H7 (cell line): ENCODE results near the gene AUNIP. TPM values are rescaled to one million over a fixed set of nuclear protein-coding genes. Genes with fewer than 3 reads are reported as not detected.

Experiments
- DNase-seq: peaks from one replicate; pipeline ENCODE4 v3.0.0; 2012
- H3K27me3 ChIP-seq: 2 replicates; pipeline ENCODE4 v1.6.0; 2011; ENCODE audit warnings: mild to moderate bottlenecking, low read length; ENCODE audit not compliant: control insufficient read depth, insufficient read depth
- H3K36me3 ChIP-seq: replicated peaks from 2 replicates; pipeline ENCODE4 v1.5.1; 2011; ENCODE audit warnings: low read length; ENCODE audit not compliant: control insufficient read depth, insufficient read depth
- H3K4me3 ChIP-seq: 2 replicates; pipeline ENCODE4 v1.5.1; 2011; ENCODE audit warnings: low read depth, mild to moderate bottlenecking, control low read depth, low read length, moderate library complexity; ENCODE audit not compliant: insufficient read depth
- total RNA-seq: library from RNA; depleted of rRNA; stranded (reverse); fragments of >200 nt; shearing (Covaris generic); gene quantifications from 2 replicates; pipeline ENCODE4 v1.2.3, GENCODE V29; 2014

AUNIP gene
- total RNA-seq, 1 experiment from 2014 or later, result 38.9 TPM

DNA sequence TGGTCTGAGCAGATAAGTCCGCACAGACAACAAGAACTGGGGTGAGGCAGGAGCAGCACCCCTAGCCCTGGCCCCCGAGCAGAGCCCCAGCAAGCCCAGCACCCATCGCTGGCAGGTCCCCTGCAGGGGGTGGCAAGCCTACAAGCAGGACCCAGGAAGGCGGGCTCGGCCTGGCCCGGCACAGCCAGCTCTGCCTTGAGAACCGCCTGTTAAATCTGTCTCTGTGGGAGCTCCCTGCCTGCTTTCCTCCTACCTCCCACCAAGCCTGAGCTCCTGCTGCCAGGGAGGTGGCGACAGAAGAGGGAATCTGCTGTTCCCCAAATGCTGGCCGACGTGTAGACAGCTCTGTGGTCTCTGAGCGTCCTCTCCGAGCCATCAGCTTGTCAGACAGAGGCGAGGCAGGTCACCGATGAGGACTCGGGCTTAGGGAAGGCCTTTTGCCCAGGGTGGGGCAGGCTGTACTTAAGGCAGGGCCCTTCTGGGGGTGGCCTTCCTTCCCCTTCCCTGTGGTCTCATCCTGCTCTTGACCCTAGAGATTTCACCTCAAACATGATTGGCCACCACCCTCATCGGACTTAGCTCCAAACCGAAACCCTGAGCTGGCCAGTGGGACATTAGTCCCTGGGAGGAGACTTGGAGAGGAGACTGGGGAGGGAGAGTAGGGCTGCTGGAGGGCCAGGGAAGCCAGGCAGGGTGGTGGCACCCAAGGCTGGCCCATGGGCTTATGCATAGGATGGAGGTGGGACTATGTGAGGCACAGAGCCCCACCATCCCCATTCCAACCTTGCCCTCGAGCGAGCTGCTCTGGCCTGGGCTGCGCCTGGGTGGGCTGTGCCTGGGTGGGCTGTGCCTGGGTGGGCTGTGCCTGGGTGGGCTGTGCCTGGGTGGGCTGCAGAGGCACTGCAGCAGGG is 51.5 kb downstream of the AUNIP start:
- peaks cover 16% of the 10 kb centered on the region for H3K36me3 ChIP-seq
- peak; percentile 49 for DNase-seq
- no peak overlapping the region for H3K4me3 ChIP-seq
- H3K27me3 ChIP-seq, result no peaks in the 10 kb centered on the region

GRCh38 chr1:25806418-25806817 is 52.8 kb downstream of the AUNIP start:
- Histone ChIP-seq H3K36me3 (peaks cover 16% of the 10 kb centered on the region), H3K4me3 (no peak overlapping the region), H3K27me3 (no peaks in the 10 kb centered on the region)
- no peak for DNase-seq

DNA sequence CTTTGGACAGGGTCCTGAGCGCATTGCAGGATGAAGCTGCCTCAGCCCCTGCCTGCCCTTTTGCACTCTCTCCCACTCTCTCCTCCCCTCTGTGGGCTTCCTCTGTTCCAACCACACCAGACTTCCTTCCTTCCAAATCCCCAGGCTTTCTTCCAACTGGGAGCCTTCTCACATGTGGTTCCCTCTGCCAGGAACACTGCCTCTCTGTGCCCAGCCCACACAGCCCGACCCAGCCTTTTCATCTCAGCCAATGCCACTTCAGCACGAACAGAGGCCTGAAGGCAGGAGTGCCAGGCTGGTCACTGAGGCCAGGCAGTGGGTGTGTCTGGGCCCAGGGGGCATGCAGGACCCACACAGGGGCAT is 53.4 kb downstream of the AUNIP start:
- H3K4me3 ChIP-seq, result no peak overlapping the region
- H3K27me3 ChIP-seq, result no peaks in the 10 kb centered on the region
- no peak for DNase-seq
- H3K36me3 ChIP-seq, result peaks cover 13% of the 10 kb centered on the region

DNA sequence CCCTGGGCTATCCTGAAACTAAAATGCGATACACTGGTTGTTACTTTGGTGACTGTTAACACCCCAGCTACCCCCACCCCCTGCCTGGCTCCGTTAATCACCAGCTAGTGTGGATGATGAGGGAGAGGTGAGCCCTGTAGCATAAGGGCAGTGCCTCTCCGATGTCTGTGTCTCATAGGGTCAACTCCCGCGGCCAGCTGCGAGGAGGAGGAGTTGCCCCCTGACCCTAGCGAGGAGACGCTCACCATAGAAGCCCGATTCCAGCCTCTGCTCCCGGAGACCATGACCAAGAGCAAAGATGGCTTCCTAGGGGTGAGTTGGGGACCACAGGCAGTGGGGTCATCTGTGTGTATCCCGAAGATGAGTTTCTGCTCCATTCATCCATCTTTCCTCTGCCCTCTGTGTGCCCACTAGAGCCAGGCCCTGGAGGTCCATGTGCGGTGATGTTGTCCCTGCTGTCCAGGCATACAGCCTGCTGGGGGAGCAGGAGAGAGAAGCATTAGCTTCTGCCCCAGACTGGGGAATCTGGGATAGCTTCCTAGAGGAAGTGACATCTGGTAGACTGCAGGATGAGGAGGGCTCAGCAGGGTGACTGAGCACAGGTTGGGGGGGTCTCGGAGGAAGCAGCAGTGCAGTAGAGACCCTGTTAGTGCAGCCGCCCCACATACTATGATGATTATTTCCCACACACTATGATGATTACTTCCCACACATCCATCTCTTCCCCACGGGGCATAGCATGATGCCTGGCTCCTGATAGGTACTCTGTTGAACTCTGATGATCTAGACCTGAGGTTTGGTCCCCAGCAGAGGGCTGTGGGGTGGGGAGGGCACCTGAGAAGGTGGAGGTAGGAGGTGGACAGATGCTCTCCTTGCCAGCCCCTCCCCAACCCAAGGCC is 54.0 kb downstream of the AUNIP start:
- no peaks in the 10 kb centered on the region for H3K27me3 ChIP-seq
- peak; percentile 41 for DNase-seq
- H3K36me3 ChIP-seq, result peaks cover 12% of the 10 kb centered on the region
- no peak overlapping the region for H3K4me3 ChIP-seq

DNA sequence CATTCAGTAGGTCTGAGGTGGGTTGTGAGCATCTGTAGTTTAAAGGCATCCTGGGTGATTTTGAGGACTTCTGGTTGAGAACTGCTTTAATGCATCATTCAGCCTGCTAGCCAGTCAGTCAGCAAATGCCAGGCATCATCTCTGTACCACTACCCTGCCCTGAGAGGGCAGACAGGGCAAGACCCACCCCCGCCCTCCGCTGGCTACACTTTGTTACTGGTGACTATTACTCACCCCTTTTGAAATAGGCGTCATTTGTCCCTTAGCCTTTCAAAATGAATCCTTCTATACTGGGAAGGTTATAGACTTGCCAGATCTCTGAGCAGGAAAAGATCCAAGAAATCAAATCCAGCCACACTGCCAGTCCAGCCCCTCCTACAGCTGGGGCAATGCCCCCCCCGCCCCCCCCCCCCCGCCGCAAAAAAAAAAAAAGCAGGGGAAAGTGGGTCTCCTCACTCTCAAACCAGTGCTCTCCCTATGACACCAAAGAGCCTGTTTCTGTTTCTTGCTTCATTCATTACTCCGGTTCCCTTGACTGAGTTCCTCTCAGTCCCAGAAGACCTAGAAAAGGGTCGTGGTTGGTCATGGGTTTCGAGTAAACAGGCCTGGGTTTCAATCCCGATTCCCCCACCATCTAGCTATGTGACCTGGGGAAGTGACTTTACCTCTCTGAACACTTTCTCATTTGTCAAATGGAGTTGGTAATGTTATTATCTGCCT is 54.9 kb downstream of the AUNIP start:
- Histone ChIP-seq H3K4me3 (no peak overlapping the region), H3K27me3 (peaks cover under 1% of the 10 kb centered on the region; the same call in 1 of the 2 replicates), H3K36me3 (peaks cover 10% of the 10 kb centered on the region)
- DNase-seq, result peak; percentile 74

- peaks cover 6% of the 10 kb centered on the region for H3K36me3 ChIP-seq
- peaks cover 1% of the 10 kb centered on the region; the same call in 1 of the 2 replicates for H3K27me3 ChIP-seq
- no peak for DNase-seq
These were observed 55.9 kb downstream of the AUNIP start for GRCh38 chr1:25803368-25803767.

DNA sequence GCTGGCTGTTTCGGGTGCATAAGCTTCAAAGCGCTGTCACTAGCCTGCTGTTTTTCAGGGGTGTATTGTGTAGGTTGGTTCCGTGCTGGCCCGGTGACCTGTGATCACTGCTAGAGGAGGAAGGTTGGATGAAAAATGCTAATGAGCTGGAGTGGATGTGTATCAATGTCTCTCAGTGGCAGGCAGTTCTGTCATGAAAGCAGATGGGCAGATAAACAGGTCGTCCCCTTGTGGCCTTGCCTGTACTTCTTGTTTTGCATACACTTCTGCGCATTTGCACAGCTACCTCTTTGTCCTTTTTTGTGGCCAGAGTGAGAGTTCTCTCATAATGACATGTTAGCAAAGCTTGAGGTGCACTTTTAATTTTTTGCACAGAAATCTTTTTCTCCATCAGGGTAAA is 56.3 kb downstream of the AUNIP start:
- DNase-seq, result no peak
- Histone ChIP-seq H3K27me3 (peaks cover 1% of the 10 kb centered on the region; the same call in 1 of the 2 replicates), H3K36me3 (peaks cover 6% of the 10 kb centered on the region), H3K4me3 (no peak overlapping the region)

More at GRCh38 chr1:25803368-25803767, 55.9 kb downstream of the AUNIP start:
- no peak overlapping the region for H3K4me3 ChIP-seq

- Histone ChIP-seq H3K4me3 (peak overlapping the region; percentile 57), H3K27me3 (peaks cover 1% of the 10 kb centered on the region), H3K36me3 (peaks cover 4% of the 10 kb centered on the region)
- peak; percentile 54 for DNase-seq
These were observed 58.4 kb downstream of the AUNIP start for GRCh38 chr1:25800703-25801377.

DNA sequence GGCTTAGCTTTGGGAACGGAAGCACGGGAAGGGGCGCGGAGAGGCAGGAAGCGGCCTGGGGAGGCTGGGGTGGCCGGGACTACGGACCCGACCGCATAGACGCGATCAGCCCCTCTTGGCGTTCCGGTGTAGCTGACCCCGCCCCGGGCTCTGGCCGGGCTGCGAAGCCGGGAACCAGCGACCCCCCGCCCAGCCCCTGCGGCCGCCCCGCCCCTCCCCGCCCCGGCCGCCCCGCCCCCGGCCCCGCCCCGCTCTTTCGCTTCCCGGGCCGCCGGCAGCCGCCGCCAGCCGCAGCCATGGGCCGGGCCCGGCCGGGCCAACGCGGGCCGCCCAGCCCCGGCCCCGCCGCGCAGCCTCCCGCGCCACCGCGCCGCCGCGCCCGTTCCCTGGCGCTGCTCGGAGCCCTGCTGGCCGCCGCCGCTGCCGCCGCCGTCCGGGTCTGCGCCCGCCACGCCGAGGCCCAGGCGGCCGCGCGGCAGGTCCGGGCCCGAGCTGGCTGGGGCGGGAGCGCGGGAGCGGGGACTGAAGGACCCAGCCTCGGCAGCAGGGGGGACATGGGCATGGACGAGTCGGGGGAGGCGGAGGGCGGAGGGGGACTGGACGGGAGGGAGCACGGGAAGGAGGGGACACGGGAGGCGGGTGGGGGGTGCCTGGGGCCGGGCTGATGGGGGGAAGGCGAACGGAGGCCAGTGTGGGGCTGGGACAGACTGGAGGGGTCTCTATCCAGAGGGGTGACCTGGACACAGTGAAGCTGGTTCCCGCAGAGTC is 59.1 kb downstream of the AUNIP start, which contains the start of gene SELENON:
Gene SELENON, plus strand, starts transcription at position 259 of the 768 bp plus-strand sequence. Its CDS starts 38 bp downstream, at position 297.
- H3K4me3 ChIP-seq, result peak within 1 kb of the TSS; percentile 57

DNA sequence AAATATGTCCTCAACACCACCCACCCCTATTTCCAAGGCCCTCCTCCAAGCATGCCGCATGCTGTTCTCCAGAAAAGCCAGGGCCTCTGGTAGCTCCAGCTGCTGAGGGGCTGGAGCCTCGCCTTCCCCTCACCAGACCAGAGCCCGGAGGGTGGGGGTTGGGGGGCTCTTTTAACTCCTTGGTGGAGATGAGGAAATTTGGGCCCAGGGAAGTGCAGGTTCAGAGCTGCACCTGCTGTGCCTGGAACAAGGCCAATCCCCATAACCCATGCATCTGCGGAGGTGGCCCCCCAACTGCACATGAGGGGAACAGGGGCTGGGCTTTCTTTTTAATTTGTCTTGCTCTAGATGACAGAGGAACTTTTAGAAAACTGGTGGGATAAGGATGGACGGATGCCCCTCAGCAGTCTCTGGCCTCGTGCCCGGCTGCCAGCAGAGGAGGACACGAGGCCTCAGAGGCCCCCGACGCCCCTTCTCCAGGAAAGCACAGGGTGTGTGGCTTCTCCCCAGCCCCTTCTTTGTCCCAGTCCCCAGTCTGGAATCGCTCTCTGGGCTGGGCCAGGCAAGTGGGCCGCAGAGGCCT is 59.8 kb downstream of the AUNIP start:
- no peaks in the 10 kb centered on the region for H3K36me3 ChIP-seq
- DNase-seq, result peak; percentile 63
- H3K4me3 ChIP-seq, result peak overlapping the region; percentile 32
- H3K27me3 ChIP-seq, result peaks cover 1% of the 10 kb centered on the region

More for the DNA sequence above, 59.1 kb downstream of the AUNIP start, which contains the start of gene SELENON:
- peak; percentile 99 for DNase-seq
- H3K36me3 ChIP-seq, result no peaks in the 10 kb centered on the region; the same call in 1 of the 2 replicates
- peaks cover 1% of the 10 kb centered on the region for H3K27me3 ChIP-seq

DNA sequence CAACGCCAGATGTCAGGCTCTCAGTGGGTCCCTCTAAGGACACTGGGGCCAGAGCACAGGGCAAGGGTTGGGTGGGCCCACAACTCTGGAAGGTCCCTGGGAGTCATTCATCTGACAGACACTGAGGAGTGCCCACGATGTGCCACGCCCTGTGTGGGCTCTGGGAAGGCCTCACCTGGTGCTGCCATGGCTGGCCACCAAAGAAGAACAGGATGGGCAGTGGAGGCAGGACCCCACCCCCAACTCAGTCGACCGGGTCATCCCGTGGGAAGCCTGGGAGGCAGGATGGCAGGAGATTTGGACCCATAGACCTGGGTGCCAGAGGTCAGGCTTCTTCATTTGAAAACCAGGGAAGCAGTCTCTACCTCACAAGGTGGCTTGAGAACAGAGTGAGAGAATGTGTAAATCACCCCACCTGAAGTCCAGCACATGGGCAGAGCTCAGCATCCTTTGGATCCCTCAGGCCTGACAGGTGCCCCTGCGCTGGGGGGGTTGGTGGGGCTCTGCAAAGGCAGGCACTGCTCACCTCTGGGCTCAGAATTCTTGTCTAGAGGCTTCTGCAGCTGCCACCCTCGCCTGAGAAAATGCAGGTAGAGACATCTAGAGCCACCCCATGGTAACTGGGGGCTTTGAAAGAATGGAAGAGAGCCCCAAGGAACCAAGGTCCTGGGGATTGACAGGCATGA is 60.4 kb downstream of the AUNIP start:
- no peak for DNase-seq
- H3K36me3 ChIP-seq, result no peaks in the 10 kb centered on the region
- H3K27me3 ChIP-seq, result peaks cover 1% of the 10 kb centered on the region
- no peak overlapping the region for H3K4me3 ChIP-seq

DNA sequence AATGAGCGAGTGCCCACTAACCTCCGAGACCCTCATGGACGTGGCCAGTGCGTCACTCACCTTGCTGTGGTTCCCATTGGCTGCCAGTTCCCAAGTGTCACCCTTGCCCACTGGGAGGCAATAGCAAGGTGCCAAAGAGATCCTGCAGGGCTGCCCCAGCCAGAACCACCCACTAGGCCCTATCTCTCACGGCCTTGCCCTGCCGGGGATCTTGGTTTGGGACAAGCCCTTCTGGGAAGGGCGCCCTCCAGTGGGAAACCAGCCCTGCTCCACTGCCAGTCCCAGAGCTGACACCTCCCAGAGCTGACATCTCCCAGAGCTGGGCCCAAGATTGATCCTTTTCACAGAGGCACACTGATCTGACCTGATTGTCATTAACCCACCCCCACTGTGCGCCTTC is 61.3 kb downstream of the AUNIP start:
- DNase-seq, result peak; percentile 93
- Histone ChIP-seq H3K27me3 (peaks cover 1% of the 10 kb centered on the region), H3K36me3 (no peaks in the 10 kb centered on the region), H3K4me3 (no peak overlapping the region)
